ENCODE data around the gene GHRL.
"Not testable (repeated sequence)": the region's sequence is repeated elsewhere in the genome, so short reads cannot be mapped to it uniquely, and the experiment has no call there.

GHRL gene

GRCh38 chr3:10272476-10272875 is 20.3 kb downstream of the GHRL start:
- not testable (repeated sequence) for DNase-seq

- DNase-seq: no peak
These were observed 23.3 kb downstream of the GHRL start for GRCh38 chr3:10269443-10269842.

- DNase-seq: no peak
These were observed 23.8 kb downstream of the GHRL start for GRCh38 chr3:10268930-10269329.

- no peak for DNase-seq
These were observed 24.6 kb downstream of the GHRL start for GRCh38 chr3:10268116-10268515.

- DNase-seq: not testable (repeated sequence)
These were observed 25.8 kb downstream of the GHRL start for GRCh38 chr3:10266936-10267335.

- DNase-seq: no peak
These were observed 26.9 kb downstream of the GHRL start for GRCh38 chr3:10265833-10266232.

- no peak for DNase-seq
These were observed 28.9 kb downstream of the GHRL start for GRCh38 chr3:10263646-10264363.

GRCh38 chr3:10262027-10262426 is 30.7 kb downstream of the GHRL start:
- no peak for DNase-seq

- no peak for DNase-seq
These were observed 32.5 kb downstream of the GHRL start for GRCh38 chr3:10260211-10260701.

- no peak for DNase-seq
These were observed 32.9 kb downstream of the GHRL start for GRCh38 chr3:10259798-10260197.

- DNase-seq: no peak
These were observed 33.7 kb downstream of the GHRL start for GRCh38 chr3:10259036-10259435.

GRCh38 chr3:10255835-10256234 is 36.9 kb downstream of the GHRL start:
- DNase-seq: no peak

GRCh38 chr3:10253731-10254130 is 39.0 kb downstream of the GHRL start:
- DNase-seq: no peak

- no peak for DNase-seq
These were observed 41.7 kb downstream of the GHRL start for GRCh38 chr3:10251006-10251405.

- DNase-seq: no peak
These were observed 42.9 kb downstream of the GHRL start for GRCh38 chr3:10249833-10250232.

- DNase-seq: no peak
These were observed 43.6 kb downstream of the GHRL start for GRCh38 chr3:10248984-10249748.

- peak; percentile 77 to 89 for DNase-seq
These were observed 44.4 kb downstream of the GHRL start, which contains the start of gene TATDN2 for GRCh38 chr3:10248184-10248983. TATDN2 (plus strand) TSS chr3:10248459; CDS start chr3:10249201, 742 bp downstream.

- no peak for DNase-seq
These were observed 45.0 kb downstream of the GHRL start for GRCh38 chr3:10247679-10248183.

- DNase-seq: no peak
These were observed 47.5 kb downstream of the GHRL start for GRCh38 chr3:10245081-10245712.

- no peak for DNase-seq
These were observed 48.7 kb downstream of the GHRL start for GRCh38 chr3:10244009-10244408.

- DNase-seq: no peak
These were observed 50.3 kb downstream of the GHRL start for GRCh38 chr3:10242182-10243065.
